ENCODE data around the gene ZIC1.

DNA sequence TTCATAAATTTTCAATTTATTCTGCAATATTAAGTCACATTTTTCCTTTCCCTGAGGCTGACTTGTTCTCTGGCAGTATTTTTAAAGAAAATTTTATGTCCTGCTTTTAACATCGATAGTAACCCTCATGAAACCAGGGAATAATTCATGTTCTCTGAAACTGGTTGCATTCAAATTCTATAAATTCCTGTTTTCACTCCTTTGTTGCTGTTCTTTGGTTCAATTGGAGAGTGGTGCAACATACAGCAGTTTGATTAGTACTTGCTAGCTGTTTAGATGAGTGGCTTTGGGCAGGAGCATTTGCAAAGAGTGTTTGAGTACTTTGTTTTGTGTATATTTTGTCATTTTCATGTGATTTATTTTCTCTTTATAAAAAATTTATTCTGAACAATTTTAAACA lies 19.2 kb downstream of the ZIC1 start:
- TF ChIP-seq, protein P1, sequence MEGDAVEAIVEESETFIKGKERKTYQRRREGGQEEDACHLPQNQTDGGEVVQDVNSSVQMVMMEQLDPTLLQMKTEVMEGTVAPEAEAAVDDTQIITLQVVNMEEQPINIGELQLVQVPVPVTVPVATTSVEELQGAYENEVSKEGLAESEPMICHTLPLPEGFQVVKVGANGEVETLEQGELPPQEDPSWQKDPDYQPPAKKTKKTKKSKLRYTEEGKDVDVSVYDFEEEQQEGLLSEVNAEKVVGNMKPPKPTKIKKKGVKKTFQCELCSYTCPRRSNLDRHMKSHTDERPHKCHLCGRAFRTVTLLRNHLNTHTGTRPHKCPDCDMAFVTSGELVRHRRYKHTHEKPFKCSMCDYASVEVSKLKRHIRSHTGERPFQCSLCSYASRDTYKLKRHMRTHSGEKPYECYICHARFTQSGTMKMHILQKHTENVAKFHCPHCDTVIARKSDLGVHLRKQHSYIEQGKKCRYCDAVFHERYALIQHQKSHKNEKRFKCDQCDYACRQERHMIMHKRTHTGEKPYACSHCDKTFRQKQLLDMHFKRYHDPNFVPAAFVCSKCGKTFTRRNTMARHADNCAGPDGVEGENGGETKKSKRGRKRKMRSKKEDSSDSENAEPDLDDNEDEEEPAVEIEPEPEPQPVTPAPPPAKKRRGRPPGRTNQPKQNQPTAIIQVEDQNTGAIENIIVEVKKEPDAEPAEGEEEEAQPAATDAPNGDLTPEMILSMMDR (IDR thresholded peaks at IDR 0.05) = no peak
- TF ChIP-seq POLR2A (IDR thresholded peaks at IDR 0.05) = no peak
